Measurements from ENCODE around the gene MARCOL.
"Not testable (repeated sequence)": the region's sequence is repeated elsewhere in the genome, so short reads cannot be mapped to it uniquely, and the experiment has no call there.

The MARCOL gene

DNA sequence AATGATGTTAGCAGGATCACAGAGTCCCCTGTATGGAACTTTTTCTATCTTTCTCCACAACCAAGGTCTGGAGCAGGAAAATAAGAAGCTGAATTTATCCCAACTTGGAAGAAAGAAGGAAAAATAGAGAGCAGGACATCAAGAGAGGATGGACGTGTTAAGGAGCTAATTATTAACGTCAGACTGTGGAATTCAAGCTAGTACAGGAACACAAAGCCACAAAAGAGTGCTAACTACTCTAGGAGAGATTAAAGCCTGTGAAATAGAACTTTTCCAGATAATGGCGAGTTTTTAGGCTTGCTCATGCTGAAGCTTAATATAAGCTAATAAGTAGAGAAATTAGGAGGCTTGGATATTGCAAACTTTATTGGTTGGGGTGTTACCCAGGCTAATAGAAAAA is 29.6 kb downstream of the MARCOL start:
- no peak for DNase-seq (ENCODE audit: low spot score)

DNA sequence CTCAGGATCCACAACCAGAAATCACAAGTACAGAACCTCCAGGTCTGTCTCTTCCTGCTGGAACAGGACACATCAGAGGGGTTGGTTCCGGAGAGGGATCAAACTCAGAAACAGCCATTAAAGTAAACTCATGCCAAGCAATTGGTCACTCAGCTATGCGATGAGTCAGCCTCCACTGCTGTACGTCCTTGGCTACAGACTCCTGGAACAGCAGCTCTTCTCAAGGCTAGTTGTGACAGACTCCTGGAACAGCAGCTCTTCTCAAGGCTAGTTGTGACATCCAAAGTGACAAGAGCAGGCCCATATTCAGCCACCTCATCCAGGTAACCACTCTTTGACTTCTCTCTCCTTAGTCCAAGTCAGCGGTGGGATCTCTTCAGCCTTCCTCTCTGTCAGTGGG is 30.2 kb downstream of the MARCOL start, which contains the start of gene SPINK13:
SPINK13 (plus strand) TSS at position 229 of the 400 bp plus-strand sequence. CDS start 1,279 bp downstream, outside the sequence.
- peak; percentile 87 for DNase-seq (ENCODE audit: low spot score)

DNA sequence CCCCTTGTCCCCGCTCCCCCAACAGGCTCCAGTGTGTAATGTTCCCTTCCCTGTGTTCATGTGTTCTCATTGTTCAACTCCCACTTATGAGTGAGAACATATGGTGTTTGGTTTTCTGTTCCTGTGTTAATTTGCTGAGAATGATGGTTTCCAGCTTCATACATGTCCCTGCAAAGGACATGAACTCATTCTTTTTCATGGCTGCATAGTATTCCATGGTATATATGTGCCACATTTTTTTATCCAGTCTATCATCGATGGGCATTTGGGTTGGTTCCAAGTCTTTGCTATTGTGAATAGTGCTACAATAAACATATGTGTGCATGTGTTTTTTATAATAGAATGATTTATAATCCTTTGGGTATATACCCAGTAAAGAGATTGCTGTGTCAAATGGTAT is 36.8 kb downstream of the MARCOL start:
- DNase-seq (ENCODE audit: low spot score) = not testable (repeated sequence)

DNA sequence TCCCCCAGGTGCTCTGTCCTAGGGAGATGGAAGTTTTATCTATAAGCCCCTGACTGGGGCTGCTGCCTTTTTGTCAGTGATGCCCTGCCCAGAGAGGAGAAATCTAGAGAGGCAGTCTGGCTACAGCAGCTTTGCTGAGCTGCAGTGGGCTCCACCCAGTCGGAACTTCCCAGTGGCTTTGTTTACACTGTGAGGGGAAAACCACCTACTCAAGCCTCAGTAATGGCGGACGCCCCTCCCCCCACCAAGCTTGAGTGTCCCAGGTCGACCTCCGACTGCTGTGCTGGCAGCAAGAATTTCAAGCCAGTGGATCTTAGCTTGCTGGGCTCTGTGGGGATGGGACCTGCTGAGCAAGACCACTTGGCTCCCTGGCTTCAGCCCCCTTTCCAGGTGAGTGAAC is 42.6 kb downstream of the MARCOL start:
- not testable (repeated sequence) for DNase-seq (ENCODE audit: low spot score)

DNA sequence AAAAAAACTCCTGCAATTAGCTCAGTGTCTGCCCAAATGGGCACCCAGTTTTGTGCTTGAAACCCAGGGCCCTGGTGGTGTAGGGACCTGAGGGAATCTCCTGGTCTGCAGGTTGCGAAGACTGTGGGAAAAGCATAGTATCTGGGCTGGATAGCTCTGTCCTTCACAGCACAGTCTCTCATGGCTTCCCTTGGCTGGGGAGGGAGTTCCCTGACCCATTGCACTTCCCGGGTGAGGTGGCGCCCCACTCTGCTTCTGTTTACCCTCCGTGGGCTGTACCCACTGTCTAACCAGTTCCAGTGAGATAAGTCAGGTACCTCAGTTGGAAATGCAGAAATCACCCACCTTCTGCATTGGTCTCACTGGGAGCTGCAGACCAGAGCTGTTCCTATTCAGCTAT is 43.0 kb downstream of the MARCOL start:
- DNase-seq (ENCODE audit: low spot score) = not testable (repeated sequence)

DNA sequence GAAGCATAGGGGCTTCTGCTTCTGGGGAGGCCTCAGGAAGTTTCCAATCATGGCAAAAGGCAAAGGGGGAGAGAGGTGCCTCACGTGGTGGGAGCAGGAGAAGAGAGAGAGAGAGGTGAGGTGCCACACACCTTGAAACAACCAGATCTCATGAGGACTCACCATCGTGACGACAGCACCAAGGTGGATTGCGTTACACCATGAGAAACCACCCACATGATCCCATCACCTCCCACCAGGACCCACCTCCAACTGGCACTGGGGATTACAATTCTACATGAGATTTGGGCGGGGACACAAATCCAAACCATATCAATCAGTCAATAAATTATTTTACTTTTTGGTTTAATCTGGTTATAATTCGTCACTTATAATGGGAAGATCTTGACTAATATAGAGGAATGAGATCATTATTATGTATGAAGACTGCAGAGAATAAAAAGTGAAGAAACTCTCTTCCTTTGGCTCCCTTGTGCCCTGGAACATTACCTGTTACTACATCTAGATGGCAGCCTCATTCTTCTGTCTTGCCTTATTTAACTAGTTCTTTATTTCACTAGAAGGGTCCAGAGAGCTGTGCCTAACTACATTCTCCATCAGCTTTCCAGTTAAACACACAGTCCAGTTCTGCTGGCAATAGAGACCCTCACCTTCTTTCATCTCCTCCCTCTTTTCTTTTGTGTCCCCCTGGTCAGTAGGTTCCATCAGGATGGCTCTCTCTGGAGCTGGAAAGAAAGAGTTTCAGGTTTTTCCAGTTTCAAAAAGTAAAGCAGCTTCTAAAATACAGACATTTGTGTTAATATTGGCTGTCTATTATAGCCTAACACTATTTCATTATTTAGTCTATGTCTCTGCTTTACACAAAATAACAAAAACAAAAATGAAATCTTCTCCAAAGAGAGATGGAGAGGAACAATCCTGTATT is 52.2 kb downstream of the MARCOL start:
- peak; percentile 54 for DNase-seq (ENCODE audit: low spot score)
